NCI-H146 (cell line): ENCODE measurements around the gene KIF25.

ENCODE experiments used
- DNase-seq: peaks from one replicate; lab custom pipeline; 2025; lab: John Stamatoyannopoulos, UW

The KIF25 gene

GRCh38 chr6:168017629-168018028 lies 20.2 kb downstream of the KIF25 start:
- no peak for DNase-seq

DNA sequence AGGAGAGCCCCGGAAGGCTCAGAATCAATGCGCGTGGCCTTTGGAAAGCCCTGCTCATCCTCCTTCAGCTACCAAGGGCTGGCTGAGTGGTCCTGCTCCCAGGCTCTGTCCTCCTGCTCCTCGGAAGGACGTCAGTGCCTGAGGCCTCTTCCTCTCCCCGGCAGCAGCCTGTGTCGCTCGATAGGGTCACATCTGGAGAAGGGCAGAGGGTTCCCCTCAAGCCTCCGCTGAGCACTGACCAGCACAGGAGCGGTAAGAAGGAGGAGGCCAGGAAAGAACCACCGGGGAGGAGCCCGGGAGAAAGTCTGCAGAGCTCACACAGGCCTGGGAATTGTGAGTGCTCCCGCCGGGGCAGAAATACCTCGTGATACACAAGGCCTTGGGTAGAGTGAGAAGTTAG lies 21.2 kb downstream of the KIF25 start:
- DNase-seq, result no peak

DNA sequence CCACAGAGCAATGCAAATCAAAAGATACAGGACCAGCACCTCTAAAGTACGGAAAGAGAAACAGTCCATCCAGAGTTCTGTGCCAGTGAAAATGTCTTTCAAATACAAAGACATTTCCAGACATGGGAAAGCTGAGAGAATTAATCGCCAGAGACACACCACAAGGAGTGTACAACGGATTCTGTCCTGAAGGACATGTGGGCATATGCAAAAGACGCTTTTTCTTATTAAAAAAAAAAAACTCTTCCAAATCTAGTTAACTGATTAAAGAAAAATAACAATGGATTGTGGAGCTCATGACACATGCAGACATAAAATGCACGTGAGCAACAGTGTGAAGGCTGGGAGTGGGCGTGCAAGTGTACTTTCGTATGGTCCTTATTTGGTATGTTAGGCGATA lies 22.8 kb downstream of the KIF25 start:
- no peak for DNase-seq

- no peak for DNase-seq
These were observed 24.1 kb downstream of the KIF25 start for GRCh38 chr6:168021581-168021980.

- DNase-seq, result no peak
These were observed 25.2 kb downstream of the KIF25 start for GRCh38 chr6:168022488-168023321.

DNA sequence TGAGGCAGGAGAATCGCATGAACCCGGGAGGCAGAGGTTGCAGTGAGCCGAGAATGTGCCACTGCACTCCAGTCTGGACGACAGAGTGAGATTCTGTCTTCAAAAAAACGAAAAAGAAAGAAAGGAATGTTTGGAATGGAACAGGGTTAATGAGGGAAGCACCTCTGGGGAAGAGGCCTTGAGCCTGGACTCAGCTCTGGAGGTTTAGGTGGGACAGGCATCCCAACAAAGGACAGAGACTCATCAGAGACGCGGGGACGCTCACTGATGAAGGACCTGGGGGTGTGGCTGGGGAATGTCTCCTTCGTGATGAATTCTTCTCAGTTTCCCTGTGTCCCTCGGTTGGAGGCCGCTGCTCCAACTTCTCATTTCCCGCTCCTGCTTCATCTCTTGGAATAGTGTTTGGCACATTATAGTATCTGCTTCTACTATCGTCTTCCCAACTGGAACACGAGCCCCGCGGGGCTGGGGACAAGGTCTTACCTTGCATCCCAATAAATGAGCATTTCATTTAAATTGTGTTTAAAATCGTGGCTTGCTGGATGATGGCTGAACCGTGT lies 27.6 kb downstream of the KIF25 start:
- no peak for DNase-seq

DNA sequence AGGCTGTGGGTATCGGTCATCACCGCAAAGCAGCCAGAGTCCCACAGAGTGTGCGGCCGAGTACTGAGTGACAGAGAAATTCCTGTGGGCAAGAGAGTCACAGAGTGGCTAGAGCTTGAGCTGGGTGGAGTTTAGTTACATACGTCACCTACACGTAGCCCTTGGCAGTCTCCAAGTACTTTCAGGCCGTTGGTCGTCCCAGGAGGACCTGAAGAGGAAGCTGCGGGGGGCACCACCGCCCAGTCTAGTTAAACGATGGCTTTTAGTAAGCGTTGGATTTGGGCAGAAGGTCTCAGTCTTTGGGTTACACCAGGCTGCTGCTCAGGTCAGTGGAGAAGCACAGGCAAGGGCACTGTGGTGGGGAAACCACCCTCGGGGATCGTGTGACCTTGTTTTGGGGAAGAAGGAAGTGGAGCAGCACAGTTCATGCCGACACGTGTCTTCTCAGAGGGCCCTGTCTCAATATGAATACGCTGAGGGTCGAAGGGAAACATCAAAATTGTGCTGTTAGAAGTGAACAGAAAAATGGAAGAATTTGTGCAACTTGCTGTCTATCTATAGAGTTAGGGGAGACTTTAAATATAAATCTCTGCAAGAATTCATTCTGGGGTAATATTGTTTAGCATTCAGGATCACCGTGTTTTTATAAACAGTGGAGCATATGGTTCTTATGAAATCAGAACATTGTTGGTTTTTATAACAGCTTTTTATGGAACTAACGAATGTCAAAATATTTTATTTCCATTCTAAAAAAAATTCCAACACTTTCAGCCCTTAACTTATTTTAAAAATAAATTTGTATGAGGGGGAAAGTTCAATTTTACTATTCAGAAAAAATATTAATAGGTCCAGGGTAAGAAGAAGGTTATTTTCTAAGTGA lies 28.6 kb downstream of the KIF25 start:
- no peak for DNase-seq

GRCh38 chr6:168026925-168027324 lies 29.5 kb downstream of the KIF25 start:
- DNase-seq, result no peak

DNA sequence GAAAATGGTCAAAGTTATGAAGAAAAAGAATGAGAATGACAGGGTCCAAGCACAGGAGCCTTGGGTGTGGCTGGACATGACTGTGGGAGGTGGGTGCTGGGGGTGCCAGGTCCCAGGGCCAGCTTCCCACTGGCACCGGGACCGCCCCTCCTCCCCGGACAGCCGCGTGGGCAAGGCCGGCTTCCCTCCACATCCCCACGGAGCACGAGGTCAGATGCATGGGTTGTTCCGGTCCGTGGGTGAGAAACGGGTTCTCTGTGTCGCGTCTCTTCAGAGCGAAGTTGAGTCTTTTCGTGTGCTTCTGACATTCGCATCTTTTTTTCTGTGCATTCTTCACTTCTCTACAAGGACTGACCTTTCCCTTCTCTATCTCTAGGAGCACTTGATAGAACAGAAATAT lies 30.1 kb downstream of the KIF25 start:
- DNase-seq, result no peak

- DNase-seq, result no peak
These were observed 30.7 kb downstream of the KIF25 start for GRCh38 chr6:168028181-168028580.

GRCh38 chr6:168029459-168030217 lies 32.2 kb downstream of the KIF25 start:
- no peak for DNase-seq

GRCh38 chr6:168030218-168030746 lies 32.8 kb downstream of the KIF25 start:
- no peak for DNase-seq

DNA sequence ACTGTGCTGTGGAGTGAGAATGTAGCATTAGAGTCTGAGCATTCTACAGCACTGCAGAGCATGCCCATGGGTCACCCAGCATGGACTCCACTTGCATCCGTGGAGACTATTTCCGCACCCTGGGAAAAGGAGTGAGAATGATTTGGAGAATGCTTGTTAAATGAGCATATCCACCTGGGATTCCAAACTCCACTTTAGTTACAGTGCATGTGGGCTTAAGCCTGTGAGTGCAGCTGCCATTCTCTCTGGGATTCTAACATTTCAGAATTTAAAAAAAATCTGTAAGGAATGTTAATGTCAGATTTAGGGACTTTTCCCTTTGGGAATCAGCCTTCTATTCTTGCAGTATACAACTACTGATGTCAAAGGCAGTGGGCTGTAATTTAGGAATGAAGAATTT lies 33.4 kb downstream of the KIF25 start:
- DNase-seq, result no peak

DNA sequence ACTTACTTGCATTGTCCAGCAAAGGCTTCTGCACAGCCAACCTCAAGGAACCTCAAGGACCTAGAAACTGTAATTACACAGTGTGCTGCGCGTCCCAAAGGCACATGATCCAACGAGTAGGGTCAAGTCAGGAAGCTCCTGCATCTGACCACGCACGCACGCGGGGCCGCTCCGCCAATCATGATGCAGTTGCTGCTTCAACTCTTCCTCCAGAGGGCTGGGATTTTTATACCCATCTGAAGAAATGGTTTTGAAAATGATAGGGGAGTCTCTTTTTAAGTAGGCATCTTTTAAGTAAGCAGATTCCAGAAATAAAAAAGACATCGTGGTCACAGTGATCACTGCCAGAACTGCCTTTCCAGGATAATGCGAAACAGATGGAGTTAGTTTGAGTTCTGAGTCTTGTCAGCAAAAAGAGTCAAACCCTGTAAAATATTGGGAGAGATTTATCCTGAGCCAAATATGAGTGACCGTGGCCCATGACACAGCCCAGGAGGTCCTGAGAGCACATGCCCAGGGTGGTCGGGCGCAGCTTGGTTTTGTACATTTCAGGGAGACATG lies 34.0 kb downstream of the KIF25 start:
- no peak for DNase-seq

DNA sequence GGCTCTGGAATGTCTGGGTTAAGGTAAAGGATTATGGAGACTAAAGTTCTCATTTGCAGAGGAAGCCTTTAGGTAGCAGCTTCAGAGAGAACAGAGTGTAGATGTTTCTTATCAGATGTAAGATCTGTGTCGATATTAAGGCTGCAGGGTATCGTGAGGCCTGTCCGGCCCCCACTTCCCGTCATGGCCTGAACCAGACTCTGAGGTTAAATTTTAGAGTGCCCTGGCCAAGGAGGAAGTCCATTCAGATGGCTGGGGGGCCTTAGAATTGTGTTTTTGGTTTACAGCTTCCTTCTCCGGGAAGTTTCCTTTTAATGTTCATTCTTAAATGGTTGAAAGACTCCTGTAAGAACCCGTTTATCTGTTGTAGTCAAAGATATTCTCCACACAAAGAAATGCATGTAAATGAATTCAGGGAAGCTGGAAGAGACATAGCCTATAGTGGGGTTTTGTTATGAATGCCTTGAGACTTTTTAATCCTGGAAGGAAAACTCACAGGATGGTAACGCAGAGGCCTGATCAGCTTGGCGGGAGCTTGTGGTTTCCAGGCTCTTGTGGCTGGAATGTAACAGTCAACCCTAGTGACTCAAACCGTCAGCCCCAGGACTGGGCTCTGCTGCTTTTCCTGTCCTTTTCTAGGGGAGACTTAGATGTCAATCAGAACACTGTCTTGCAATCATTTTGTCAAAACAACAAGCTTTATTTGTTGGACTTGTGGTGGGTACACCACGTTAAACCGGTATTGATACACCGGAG lies 34.7 kb downstream of the KIF25 start:
- no peak for DNase-seq

GRCh38 chr6:168033791-168034190 lies 36.3 kb downstream of the KIF25 start:
- DNase-seq, result no peak

GRCh38 chr6:168034537-168034936 lies 37.1 kb downstream of the KIF25 start:
- DNase-seq, result no peak

DNA sequence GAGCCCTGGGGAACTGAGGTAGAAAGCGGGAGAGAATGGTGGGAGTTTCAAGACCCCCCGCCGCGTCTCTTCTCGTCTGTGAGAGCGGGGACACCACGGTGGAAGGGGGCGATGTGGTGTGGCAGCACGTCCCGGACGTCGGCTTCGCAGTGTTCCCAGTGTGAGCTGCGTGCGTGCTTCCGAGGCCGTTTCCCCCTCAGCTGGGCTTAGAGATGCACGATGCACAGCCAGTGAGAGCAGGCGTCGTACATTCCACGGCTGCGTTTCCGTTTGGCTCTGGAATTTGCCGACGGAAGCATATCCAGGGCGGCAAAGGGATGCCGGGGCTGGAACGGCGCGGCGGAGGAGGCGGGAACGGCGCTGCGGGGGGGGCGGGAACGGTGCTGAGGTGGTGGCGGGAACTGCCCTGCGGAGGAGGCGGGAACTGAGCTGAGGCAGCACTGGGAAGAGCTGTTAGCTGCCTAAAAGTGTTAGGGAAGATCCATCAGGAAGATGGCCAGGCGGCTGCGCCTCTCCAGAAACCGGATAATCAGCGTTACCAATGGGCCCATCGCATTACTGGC lies 37.7 kb downstream of the KIF25 start:
- DNase-seq, result no peak

- no peak for DNase-seq
These were observed 38.4 kb downstream of the KIF25 start for GRCh38 chr6:168035661-168036545.
